Measurements from ENCODE around the gene CIROP.

CIROP gene

GRCh38 chr14:23136566-23137133 is 31.9 kb upstream of the CIROP start:
- H2AK5ac ChIP-seq (ENCODE audit: low read length, severe bottlenecking), result no peak overlapping the region
- H2BK120ac ChIP-seq (ENCODE audit: low read depth, low read length), result no peak overlapping the region
- H3K27me3 ChIP-seq (ENCODE audit: control insufficient read depth in 1 of 2, insufficient read depth in 1 of 2, low read length in 2 of 2), result peaks cover 0 to 5% of the 10 kb centered on the region in 2 experiments
- H3K18ac ChIP-seq (ENCODE audit: low read depth in 1 of 2, low read length in 2 of 2), result no peak overlapping the region
- no peak for DNase-seq
- H3K9me3 ChIP-seq (ENCODE audit: control insufficient read depth, low read length), result no peaks in the 10 kb centered on the region
- no peak overlapping the region for H3K4me3 ChIP-seq (ENCODE audit: insufficient read depth in 1 of 2, low read depth in 1 of 2, low read length in 2 of 2)
- H3K4me1 ChIP-seq (ENCODE audit: control insufficient read depth, insufficient read depth, low read depth, low read length), result no peaks in the 10 kb centered on the region
- H3K4me2 ChIP-seq (ENCODE audit: low read length, poor library complexity, severe bottlenecking), result no peak overlapping the region
- no peaks in the 10 kb centered on the region for H3K79me1 ChIP-seq (replicated peaks; ENCODE audit: low read length, poor library complexity, severe bottlenecking)
- H2BK5ac ChIP-seq (ENCODE audit: low read depth, low read length, poor library complexity, severe bottlenecking), result no peak overlapping the region
- H4K91ac ChIP-seq (ENCODE audit: low read length), result no peak overlapping the region
- H3K9ac ChIP-seq (ENCODE audit: low read length), result no peak overlapping the region
- H3K14ac ChIP-seq (ENCODE audit: low read length in 2 of 2), result no peak overlapping the region
- no peak overlapping the region for H2BK15ac ChIP-seq (ENCODE audit: low read depth, poor library complexity, severe bottlenecking)
- peaks cover 0 to 57% of the 10 kb centered on the region in 2 experiments for H3K36me3 ChIP-seq (ENCODE audit: control insufficient read depth in 1 of 2, insufficient read depth in 2 of 2, low read depth in 1 of 2, low read length in 2 of 2)
- H2AFZ ChIP-seq (ENCODE audit: low read depth, low read length), result no peak overlapping the region
- no peak overlapping the region for H3K4ac ChIP-seq (ENCODE audit: low read depth in 1 of 2, low read length in 2 of 2)
- no peak overlapping the region for H3K27ac ChIP-seq (ENCODE audit: low read length, poor library complexity, severe bottlenecking)
- H2BK12ac ChIP-seq (ENCODE audit: low read length in 2 of 2), result no peak overlapping the region
- no peak overlapping the region for H4K8ac ChIP-seq (ENCODE audit: low read length)
- H3K23ac ChIP-seq (ENCODE audit: low read length in 2 of 2), result no peak overlapping the region
- WGBS, result 93% methylated on average over 16 of the region's 16 CpGs

GRCh38 chr14:23132970-23133369 is 28.2 kb upstream of the CIROP start:
- H3K27me3 ChIP-seq (ENCODE audit: control insufficient read depth in 1 of 2, insufficient read depth in 1 of 2, low read length in 2 of 2), result peaks cover 0 to 14% of the 10 kb centered on the region in 2 experiments
- H3K18ac ChIP-seq (ENCODE audit: low read depth in 1 of 2, low read length in 2 of 2), result no peak overlapping the region
- no peak overlapping the region for H3K9ac ChIP-seq (ENCODE audit: low read length)
- no peak overlapping the region for H4K91ac ChIP-seq (ENCODE audit: low read length)
- no peak overlapping the region for H3K4me3 ChIP-seq (ENCODE audit: insufficient read depth in 1 of 2, low read depth in 1 of 2, low read length in 2 of 2)
- 97% methylated on average over 3 of the region's 8 CpGs for WGBS
- H3K27ac ChIP-seq (ENCODE audit: low read length, poor library complexity, severe bottlenecking), result no peak overlapping the region
- no peak overlapping the region for H4K8ac ChIP-seq (ENCODE audit: low read length)
- peaks cover 0 to 61% of the 10 kb centered on the region in 2 experiments for H3K36me3 ChIP-seq (ENCODE audit: control insufficient read depth in 1 of 2, insufficient read depth in 2 of 2, low read depth in 1 of 2, low read length in 2 of 2)
- H2BK15ac ChIP-seq (ENCODE audit: low read depth, poor library complexity, severe bottlenecking), result no peak overlapping the region
- no peak overlapping the region for H2AFZ ChIP-seq (ENCODE audit: low read depth, low read length)
- H3K79me1 ChIP-seq (replicated peaks; ENCODE audit: low read length, poor library complexity, severe bottlenecking), result no peaks in the 10 kb centered on the region
- no peaks in the 10 kb centered on the region for H3K4me1 ChIP-seq (ENCODE audit: control insufficient read depth, insufficient read depth, low read depth, low read length)
- no peak for DNase-seq
- H2AK5ac ChIP-seq (ENCODE audit: low read length, severe bottlenecking), result no peak overlapping the region
- H3K4me2 ChIP-seq (ENCODE audit: low read length, poor library complexity, severe bottlenecking), result no peak overlapping the region
- H3K4ac ChIP-seq (ENCODE audit: low read depth in 1 of 2, low read length in 2 of 2), result no peak overlapping the region
- no peak overlapping the region for H2BK120ac ChIP-seq (ENCODE audit: low read depth, low read length)
- H2BK5ac ChIP-seq (ENCODE audit: low read depth, low read length, poor library complexity, severe bottlenecking), result no peak overlapping the region
- H3K9me3 ChIP-seq (ENCODE audit: control insufficient read depth, low read length), result no peaks in the 10 kb centered on the region
- no peak overlapping the region for H3K14ac ChIP-seq (ENCODE audit: low read length in 2 of 2)
- no peak overlapping the region for H3K23ac ChIP-seq (ENCODE audit: low read length in 2 of 2)
- H2BK12ac ChIP-seq (ENCODE audit: low read length in 2 of 2), result no peak overlapping the region

- Histone ChIP-seq H3K23ac (ENCODE audit: low read length in 2 of 2) (no peak overlapping the region), H2BK5ac (ENCODE audit: low read depth, low read length, poor library complexity, severe bottlenecking) (no peak overlapping the region), H3K79me1 (replicated peaks; ENCODE audit: low read length, poor library complexity, severe bottlenecking) (no peaks in the 10 kb centered on the region), H4K8ac (ENCODE audit: low read length) (no peak overlapping the region), H3K27ac (ENCODE audit: low read length, poor library complexity, severe bottlenecking) (no peak overlapping the region), H2AFZ (ENCODE audit: low read depth, low read length) (no peak overlapping the region), H3K36me3 (ENCODE audit: control insufficient read depth in 1 of 2, insufficient read depth in 2 of 2, low read depth in 1 of 2, low read length in 2 of 2) (peaks cover 0 to 63% of the 10 kb centered on the region in 2 experiments), H3K9me3 (ENCODE audit: control insufficient read depth, low read length) (no peaks in the 10 kb centered on the region), H3K9ac (ENCODE audit: low read length) (no peak overlapping the region), H2BK12ac (ENCODE audit: low read length in 2 of 2) (no peak overlapping the region), H4K91ac (ENCODE audit: low read length) (no peak overlapping the region), H2AK5ac (ENCODE audit: low read length, severe bottlenecking) (no peak overlapping the region), H3K4ac (ENCODE audit: low read depth in 1 of 2, low read length in 2 of 2) (no peak overlapping the region), H2BK120ac (ENCODE audit: low read depth, low read length) (no peak overlapping the region), H2BK15ac (ENCODE audit: low read depth, poor library complexity, severe bottlenecking) (no peak overlapping the region), H3K4me1 (ENCODE audit: control insufficient read depth, insufficient read depth, low read depth, low read length) (no peaks in the 10 kb centered on the region), H3K27me3 (ENCODE audit: control insufficient read depth in 1 of 2, insufficient read depth in 1 of 2, low read length in 2 of 2) (peaks cover 0 to 14% of the 10 kb centered on the region in 2 experiments), H3K4me3 (ENCODE audit: insufficient read depth in 1 of 2, low read depth in 1 of 2, low read length in 2 of 2) (no peak overlapping the region), H3K14ac (ENCODE audit: low read length in 2 of 2) (peak overlapping the region in 1 of 2 experiments; percentile 51), H3K4me2 (ENCODE audit: low read length, poor library complexity, severe bottlenecking) (no peak overlapping the region), H3K18ac (ENCODE audit: low read depth in 1 of 2, low read length in 2 of 2) (no peak overlapping the region)
- DNase-seq, result no peak
- WGBS, result 84% methylated on average over 4 of the region's 5 CpGs
Measured at GRCh38 chr14:23131482-23131881, 26.7 kb upstream of the CIROP start.

- Histone ChIP-seq H4K8ac (ENCODE audit: low read length) (no peak overlapping the region), H3K79me1 (replicated peaks; ENCODE audit: low read length, poor library complexity, severe bottlenecking) (no peaks in the 10 kb centered on the region), H4K91ac (ENCODE audit: low read length) (no peak overlapping the region), H3K23ac (ENCODE audit: low read length in 2 of 2) (no peak overlapping the region), H3K27me3 (ENCODE audit: control insufficient read depth in 1 of 2, insufficient read depth in 1 of 2, low read length in 2 of 2) (peaks cover 0 to 14% of the 10 kb centered on the region in 2 experiments), H2BK120ac (ENCODE audit: low read depth, low read length) (no peak overlapping the region), H2BK5ac (ENCODE audit: low read depth, low read length, poor library complexity, severe bottlenecking) (no peak overlapping the region), H3K4me2 (ENCODE audit: low read length, poor library complexity, severe bottlenecking) (no peak overlapping the region), H3K14ac (ENCODE audit: low read length in 2 of 2) (no peak overlapping the region), H3K9me3 (ENCODE audit: control insufficient read depth, low read length) (no peaks in the 10 kb centered on the region), H3K27ac (ENCODE audit: low read length, poor library complexity, severe bottlenecking) (no peak overlapping the region), H2BK12ac (ENCODE audit: low read length in 2 of 2) (no peak overlapping the region), H3K36me3 (ENCODE audit: control insufficient read depth in 1 of 2, insufficient read depth in 2 of 2, low read depth in 1 of 2, low read length in 2 of 2) (peaks cover 0 to 56% of the 10 kb centered on the region in 2 experiments), H2AFZ (ENCODE audit: low read depth, low read length) (no peak overlapping the region), H3K4me1 (ENCODE audit: control insufficient read depth, insufficient read depth, low read depth, low read length) (no peaks in the 10 kb centered on the region), H3K4me3 (ENCODE audit: insufficient read depth in 1 of 2, low read depth in 1 of 2, low read length in 2 of 2) (no peak overlapping the region), H3K4ac (ENCODE audit: low read depth in 1 of 2, low read length in 2 of 2) (no peak overlapping the region), H2AK5ac (ENCODE audit: low read length, severe bottlenecking) (no peak overlapping the region), H3K18ac (ENCODE audit: low read depth in 1 of 2, low read length in 2 of 2) (no peak overlapping the region), H2BK15ac (ENCODE audit: low read depth, poor library complexity, severe bottlenecking) (no peak overlapping the region), H3K9ac (ENCODE audit: low read length) (no peak overlapping the region)
- 83% methylated on average over 3 of the region's 3 CpGs for WGBS
- no peak for DNase-seq
Measured at GRCh38 chr14:23130871-23131270, 26.1 kb upstream of the CIROP start.
